Measurements from ENCODE around the gene PJA1.

Gene PJA1

DNA sequence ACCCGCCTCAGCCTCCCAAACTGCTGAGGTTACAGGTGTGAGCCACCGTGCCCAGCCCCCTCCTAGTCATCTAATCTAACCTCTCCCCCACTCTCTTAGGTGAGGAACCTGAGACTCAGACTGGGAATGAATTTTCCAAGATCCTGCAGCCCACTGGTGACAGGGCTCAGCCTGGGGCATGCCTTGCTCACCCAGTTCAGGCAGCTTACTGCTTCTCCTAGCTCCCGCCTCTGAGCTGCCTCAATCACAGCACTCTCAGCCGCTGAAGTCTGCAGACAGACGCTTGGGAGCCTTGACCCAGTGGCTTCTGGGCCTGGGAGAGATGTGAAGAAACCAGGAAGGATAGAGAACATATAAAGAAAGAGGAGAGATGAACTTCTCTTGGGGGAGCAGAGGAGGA lies 24.4 kb downstream of the PJA1 start:
- no peak for DNase-seq

DNA sequence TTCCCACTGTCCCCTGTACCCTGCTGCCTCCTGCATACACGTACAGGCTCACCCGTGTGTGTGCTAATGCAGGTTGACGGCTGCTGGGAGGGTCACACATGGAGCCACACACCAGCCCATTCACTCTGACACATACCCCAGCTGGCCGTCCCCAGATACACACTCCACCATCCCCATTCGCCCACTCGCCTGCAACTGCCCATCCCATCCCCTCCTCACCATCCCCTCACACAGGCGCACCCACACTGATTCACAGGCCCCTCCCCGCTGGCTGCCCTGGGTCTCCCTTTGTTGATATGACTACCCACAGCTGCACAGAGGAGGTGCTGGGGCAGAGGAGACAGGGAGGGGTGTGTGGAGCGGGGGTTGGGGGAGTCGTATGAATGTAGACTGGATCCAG lies 25.7 kb downstream of the PJA1 start:
- no peak for DNase-seq

DNA sequence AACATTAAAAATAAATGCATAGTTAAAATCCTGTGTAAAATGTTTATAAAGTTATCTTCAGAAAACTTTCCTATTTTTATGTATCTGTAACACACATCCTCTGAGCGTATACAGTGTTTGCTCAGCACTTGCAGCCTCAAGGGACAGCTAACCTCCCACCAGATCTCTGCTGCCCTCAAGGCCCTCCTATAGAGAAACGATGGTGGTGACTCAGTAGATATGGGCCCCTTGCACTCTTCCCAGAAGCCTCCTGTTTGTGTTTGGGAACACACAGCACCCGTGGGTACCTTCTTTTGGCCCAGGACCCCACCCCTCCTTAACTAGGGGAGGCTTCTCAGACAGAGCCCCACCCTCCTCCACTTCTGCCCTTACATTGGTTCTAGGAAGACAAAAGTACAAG lies 26.7 kb downstream of the PJA1 start:
- no peak for DNase-seq

DNA sequence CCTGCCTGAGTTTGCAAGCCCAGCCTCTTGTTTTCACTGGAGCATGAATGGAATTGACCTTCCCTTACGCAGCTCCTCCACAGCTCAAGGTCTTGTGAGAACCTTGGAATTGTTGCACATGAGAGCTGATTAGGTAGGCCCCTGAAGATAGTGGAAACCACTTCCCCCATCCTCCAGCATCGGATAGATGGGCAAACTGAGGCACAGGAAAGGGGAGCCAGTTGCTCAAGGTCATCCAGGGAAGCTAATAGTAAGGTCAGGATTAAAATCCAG lies 27.2 kb downstream of the PJA1 start:
- DNase-seq = no peak

DNA sequence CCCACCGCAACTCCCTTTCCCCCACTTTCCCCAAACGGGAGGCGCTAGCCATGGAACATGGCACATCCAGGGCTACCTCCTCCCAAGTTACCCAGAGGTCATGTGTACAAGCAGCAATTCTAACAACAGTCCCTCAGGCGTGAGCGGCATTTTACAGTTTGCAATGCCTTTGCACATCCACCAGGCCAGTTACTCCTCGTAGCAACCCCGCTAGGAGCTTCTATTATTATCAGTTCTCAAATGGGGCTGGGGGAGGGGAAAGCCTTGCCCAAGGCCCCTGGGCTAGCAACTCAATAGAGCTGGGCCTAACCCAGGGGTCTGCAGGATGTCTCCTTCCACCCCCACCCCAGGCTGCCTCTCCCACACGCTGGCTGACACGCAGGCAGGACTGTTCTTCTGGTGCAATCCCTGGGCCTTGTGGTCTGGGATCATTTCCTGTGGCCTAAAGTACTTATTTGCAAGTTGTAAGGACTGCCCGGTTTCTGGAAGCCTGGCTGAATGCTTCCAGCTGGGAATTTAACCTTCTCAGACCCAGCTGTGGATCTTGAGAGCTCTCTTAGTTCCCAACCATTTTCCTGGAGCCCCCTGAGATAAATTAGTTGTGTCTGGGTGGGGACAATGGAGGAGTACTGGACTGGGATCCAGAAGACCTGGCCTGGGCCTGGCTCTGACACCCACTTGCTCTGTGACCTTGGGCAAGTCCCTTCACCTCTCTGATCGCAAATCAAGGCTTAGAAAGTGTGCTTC lies 27.7 kb downstream of the PJA1 start:
- no peak for DNase-seq

DNA sequence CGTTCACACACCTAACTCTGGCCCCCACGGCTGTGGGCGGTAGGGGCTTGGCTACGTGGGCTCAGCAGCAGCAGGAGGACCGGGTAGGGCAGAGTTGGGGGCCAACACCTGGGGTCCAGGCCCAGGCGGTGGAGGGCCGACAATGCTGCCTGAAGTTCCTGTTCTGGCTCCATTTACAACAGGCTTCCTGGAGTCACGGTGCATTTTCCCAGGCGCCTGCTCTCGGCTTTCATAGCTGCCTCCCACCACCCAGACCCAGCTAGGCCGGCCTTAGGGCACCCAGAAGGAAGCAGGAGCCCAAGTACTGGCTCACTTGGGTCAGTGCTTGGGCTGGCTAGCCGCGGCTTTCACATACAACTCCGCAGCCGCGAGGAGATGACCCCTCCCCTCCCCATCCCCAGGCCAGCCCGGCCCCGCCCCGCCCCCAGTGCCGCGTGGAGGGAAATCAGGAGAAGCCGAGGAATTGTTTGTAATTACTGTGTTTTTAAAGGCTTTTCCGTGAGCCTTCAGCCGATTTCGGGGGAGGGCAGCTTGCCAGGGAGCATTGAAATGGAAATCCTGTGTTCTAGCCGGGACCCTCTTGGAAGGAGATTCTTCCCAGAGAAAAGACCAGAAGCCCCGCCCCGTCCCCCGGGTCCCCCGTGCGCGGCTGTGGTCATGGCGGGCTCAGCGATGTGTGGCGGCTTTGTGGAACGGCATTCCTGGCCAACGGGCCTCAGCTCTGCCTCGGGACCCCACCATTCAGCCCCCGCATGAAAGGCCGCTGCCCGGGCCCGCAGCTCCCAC lies 28.5 kb downstream of the PJA1 start:
- DNase-seq = no peak

DNA sequence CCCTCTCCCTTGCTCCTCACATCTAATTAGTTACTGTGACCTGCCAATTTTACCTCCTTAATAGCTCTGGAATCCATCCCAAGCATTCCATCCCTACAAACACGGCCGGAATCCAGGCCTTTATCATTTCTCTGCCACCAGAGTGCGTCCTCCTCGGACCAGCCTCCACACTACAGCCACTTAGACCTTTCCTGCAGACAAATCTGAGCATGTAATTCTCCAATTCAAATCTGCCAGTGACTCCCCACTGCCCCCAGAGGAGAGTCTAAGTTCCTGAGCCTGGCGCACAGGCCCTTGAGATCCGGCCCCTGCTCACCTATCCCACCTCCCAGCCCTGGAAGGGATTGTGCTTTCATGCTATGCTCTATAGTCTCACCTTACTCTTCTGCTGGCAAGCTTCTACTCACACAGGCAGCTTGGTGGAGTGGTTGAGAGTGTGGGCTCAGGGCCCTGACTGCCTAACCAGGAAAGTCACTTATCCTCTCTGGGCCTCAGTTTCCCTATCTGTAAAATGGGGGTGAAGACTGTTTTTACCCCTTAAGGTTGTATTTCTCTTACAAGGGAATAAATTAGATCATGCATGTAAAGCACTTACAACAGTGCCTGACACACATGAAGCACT lies 31.2 kb downstream of the PJA1 start:
- DNase-seq = no peak

DNA sequence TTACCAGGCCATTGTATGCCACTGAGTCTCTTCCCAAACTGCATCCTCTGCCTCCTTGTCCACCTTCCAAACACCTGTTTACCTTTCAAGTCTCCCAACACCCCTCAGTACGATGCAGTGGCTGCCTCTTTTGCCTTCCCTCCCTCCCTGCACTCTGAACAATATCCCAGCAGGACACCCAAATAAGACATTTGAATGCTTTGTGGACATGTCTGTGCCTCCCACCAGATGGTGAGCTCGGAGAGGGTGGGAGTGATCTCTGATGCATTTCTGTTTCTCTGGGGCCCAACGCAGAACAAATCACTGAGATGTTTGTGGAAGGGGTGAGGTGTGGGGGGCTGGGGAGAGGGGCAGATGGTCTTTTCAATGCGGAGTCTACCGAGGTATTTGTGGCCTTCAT lies 33.4 kb downstream of the PJA1 start:
- DNase-seq = no peak

DNA sequence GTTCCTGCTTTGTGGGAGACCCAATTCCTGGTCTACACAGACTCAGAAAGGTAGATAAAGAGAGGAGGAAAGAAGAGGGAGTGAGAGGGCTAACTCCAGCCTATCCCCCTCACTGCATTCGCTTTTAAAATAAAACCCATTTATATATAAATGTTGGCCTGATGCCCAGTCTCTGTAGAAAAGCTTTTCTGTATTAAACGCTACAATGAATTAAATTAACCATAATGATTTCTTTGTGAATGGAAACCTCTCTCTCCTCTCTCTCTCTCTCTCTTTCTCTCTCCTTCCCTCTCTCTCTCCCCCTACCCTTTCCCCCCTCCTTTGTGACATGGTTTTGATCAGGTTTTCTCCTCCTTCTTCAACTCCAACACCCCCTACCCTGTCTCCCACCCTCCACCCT lies 34.8 kb downstream of the PJA1 start:
- DNase-seq = no peak

DNA sequence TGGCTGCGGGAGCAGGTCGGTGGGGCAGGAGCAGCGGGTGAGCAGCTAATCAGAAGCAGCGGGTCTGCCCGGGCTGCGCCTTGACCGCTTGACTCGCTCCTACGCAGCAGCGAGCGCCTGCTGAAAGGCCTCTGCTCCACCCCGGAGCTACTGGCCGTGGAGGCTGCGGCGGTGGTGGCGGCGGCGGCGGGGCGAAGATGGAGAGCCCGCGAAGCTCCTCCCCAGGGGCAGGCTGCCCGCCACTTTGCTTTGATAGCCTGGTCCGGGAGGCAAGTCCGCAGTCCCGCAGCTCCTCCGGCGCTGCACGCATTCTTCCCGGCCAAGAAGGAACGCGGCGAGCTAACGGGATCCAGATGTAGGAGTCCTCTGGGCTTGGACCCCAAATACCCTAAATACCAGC lies 36.7 kb downstream of the PJA1 start:
- no peak for DNase-seq

DNA sequence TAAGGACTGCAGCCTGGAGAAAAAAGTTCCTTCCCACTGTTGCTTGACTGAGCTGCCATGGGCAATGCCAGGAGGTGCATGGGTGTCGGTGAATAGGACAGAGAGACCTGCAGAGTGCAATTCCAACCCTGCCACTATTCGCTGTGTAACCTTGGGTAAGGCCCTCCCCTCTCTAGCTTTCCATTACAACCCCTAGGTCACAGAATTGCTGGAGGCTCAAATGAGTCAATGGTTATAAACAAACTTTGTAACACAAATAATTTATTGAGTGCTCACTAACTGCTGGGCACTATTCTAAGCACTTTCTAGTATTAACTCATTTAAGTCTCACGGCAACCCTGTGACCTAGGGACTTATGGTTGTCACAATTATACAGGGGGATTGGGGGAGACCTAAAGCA lies 37.8 kb downstream of the PJA1 start:
- DNase-seq = no peak

DNA sequence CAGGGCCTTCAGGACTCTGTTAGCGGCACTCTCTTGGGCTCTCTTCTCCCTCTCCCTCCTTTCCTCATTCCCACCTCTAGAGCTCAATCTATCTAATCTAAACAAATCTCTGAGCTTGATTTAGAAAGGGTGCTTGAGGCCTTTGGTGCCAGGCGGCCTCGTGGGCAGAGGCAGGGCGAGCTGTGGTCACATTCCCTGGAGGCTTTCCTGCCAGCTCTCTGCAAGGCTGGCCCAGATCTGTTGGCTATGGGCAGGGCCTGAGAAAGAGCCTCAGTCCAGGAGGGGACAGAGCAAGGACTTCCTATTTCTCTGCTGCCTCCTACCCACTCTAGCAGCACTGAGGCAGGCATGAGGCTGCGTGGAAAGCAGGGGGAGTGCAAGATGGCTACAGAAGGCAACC lies 38.6 kb downstream of the PJA1 start:
- DNase-seq = no peak

DNA sequence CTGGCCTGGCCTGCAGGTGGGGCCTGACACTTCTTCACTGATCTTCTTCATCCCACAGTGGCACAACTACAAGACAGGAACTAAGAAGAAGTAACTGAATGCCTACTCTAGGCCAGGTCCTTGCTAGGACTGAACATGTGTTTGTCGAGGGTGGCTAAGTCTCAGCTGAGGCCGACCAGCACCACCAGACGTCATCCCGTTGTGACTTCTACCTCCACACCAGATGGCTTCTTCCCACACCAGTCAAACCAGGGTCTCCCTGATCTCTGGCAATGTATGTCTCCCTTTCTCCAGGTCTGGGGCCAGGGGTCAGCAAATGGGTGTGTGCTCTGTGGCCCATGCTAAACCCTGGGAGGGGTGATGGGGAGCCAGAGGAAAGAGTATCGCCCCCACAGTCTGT lies 40.2 kb downstream of the PJA1 start:
- DNase-seq = no peak

DNA sequence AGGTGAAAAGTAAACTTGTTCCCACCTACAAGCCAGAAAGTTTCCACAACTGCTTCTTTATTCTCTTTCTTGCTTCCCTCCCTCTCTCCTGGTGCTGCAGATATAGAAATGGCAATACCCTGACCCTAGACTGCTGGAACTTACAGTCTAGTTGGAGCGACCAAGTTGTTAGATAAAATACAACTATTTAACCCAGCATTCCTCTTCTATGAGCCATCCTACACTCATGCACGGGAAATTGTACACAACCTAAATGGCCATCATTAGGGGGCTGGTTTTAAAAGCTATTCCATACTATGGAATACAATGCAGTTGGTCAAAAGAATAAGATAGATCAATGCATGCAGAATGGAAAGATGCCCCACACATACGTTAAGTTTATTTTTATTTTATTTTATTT lies 41.1 kb downstream of the PJA1 start:
- no peak for DNase-seq

DNA sequence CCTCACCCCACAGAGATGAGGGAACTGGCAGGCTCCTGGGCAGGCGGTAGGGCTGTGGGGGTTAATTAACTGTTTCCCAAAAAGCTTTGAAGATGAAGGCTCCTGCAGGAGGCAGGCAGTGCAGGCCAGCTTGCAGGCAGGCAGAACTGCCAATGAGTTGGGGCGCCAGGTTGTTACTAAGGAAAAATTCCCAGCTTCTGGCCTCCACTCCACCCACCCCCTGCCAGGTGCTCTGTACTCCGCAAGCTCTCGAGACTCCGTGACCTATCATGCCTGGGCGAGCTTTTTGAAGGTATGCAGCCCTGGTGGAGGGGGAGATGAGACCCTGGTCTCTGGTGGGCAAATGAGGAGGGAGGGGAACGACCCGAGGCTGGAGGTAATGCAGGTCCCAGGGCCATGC lies 41.8 kb downstream of the PJA1 start:
- DNase-seq = no peak

DNA sequence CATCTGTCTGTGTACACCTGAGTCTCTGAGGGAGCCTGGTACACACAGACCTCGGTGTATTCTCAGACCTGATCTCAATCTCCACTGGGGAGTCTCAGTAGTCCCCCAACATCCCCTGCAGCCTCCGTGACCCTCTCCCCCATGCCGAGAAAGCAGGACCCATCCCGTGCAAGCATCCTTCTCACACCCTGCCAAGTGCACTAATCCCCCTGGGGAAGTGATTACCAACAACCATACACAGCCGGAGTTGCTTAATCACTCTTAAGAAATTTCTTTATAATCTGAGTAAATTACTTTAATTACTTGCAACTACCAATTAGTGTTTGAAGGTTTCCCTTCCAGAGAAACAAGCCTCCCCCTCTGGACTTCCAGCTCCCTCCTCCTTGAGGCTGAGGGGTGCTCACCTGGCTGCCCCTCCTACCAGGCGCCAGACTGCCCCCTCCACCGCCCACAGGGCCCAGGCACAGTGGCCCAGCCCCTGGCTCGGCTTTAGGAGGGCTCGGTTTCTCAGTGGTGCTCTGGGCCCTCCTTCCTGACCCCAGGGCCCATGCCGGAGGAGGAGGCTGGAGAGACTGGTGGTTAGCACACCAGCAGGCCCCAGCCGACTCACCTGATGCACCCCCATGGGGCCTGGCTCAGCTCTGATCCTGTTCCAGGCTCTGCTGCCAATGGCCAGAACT lies 43.8 kb downstream of the PJA1 start:
- no peak for DNase-seq

DNA sequence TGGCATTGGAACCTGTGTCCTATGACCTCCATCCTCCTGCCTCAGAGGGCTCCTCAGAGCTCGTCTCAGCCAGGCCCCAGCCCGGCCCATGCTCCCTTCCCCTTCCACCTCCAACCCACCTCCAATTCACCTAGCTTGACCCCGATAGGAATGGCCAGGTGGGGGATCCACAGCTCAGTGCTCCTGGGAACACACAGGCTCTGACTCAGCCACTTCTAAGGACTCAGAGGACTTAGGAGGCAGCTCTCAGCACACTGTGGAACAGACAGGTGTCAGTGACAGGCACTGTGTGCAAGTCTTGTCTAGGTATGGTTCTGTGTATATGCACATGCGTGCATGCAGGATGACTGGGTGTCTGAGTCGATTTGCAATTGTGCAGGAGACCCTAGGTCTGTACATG lies 44.8 kb downstream of the PJA1 start:
- DNase-seq = no peak

DNA sequence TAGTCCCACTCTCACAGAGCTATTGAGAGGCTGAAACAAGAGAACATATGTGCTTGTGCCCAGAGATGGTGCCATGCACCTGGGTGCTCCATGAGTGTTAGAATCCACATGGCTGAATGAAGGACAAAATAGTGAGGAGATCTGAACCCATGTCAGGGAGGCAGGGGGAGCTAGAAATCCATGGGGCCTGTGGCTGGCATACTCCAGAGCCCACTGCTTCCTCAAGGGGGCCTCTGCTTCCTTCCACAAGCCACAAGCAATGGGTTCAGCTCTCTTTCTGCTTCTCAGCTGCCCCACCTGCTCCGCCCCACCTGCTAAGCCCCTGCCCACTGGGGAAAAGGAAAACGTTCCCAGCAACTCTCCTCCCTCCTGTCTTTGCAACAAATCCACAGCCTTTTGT lies 46.1 kb downstream of the PJA1 start:
- no peak for DNase-seq

DNA sequence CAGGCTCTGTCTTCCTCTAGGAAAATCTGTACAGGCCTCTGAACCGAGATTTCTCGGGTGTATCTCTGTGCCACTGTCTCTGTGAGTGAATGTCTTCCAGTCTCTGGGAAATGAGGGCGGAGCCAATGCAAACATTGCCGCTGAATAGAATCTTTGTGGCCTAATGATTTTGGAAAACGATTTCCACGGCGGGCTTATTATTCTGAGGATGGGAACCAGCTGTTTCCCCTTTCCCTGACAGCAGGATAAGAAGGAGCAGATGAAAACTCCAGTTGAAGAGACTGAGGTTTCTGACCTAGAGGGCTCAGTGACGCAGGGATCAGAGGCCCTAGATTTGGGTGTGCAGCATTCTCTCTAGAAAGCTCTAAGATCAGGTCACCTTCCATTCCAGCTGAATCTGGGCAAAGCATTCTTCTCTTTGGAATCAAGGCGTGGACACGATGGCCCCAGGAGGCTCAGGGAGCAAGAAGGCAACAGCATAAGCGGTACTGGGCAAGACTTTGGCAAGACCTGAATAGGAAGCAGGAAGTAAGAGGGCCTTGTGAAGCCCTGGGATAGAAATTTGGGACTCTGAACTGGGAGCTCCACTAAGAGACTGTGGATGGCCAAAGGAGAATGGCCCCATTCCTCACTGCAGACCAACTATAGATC lies 47.3 kb downstream of the PJA1 start:
- DNase-seq = no peak

DNA sequence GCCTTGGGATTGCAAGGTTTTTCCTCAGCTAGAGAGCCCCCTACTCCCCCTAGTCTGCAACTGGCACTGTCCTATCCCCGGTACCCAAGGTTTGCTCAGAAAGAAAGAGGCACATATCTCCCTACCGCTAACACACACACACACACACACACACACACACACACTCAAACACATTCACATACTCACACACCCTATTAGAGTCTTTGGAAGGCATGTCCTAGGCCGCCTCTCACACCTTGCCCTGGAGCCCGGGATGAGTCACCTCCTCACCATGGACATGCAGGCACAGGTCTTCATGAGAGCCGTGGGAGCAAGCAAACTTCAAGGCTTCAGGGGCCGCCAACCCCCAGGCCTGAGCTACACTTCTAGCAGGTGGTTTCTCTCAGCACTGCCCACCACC lies 49.2 kb downstream of the PJA1 start:
- DNase-seq = no peak

DNA sequence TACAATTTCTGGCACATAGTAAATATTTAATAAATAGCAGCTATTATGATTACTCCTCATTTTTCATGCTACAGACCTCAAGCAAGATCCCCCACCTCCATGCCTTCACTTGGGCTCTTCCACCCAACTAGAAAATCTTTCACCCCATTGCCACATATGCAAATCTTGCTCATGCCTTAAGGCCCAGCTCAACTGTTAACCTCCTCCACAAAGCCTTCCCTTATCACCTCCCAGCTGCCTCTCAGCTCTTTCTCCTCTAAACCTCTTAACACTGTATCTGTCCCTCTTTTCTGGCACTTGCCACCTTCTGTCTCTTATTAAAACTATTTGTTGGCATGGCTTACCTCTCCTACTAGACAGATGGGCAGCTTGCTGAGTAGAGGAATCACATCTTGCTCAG lies 51.5 kb downstream of the PJA1 start:
- no peak for DNase-seq

Measured in activated T-cell treated with anti-CD3 and anti-CD28 coated beads for 4 hours (primary cell).